ENCODE data around the gene MPND. TPM values are rescaled to one million over a fixed set of nuclear protein-coding genes. Genes with fewer than 3 reads are reported as not detected.

Gene MPND
- total RNA-seq, 1 experiment from 2014 or later = 37.0 TPM

DNA sequence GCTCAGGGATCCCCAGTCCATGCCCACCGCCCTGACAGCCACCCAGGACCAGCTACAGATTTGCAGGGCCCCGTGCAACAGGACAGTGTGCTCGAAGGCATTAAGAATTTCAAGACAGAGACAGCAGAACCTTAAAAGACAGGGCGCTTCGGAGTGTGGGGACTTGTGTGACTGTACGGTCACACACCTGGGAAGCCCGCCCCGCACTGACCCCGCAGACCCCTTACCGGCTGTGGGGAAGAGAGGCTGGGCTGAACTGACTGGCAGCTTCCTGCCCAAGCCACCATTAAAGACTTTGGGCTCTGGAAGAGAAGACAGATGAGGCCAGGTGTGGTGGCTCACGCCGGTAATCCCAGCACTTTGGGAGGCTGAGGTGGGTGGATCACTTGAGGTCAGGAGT lies 19.1 kb upstream of the MPND start:
- Histone ChIP-seq H3K9me3 (ENCODE audit: control insufficient read depth, low read depth, low read length) (no peaks in the 10 kb centered on the region), H2BK20ac (ENCODE audit: low read depth, low read length, poor library complexity, severe bottlenecking) (no peak overlapping the region), H4K20me1 (ENCODE audit: control insufficient read depth, insufficient read depth, insufficient read length) (no peaks in the 10 kb centered on the region), H4K91ac (ENCODE audit: insufficient read length, low read depth, low read length) (no peak overlapping the region), H3K79me1 (ENCODE audit: insufficient read depth, low read depth, low read length, poor library complexity, severe bottlenecking) (no peaks in the 10 kb centered on the region), H3K56ac (ENCODE audit: insufficient read length, low read depth, low read length) (no peak overlapping the region), H3K23ac (ENCODE audit: insufficient read length, low read depth, low read length) (no peak overlapping the region), H3K27me3 (ENCODE audit: insufficient read depth, low read length) (no peaks in the 10 kb centered on the region), H3K9ac (ENCODE audit: extremely low read depth, insufficient read length, low read length) (no peak overlapping the region), H3K14ac (ENCODE audit: insufficient read depth, low read length) (no peak overlapping the region), H3K18ac (ENCODE audit: insufficient read length, low read depth, low read length) (no peak overlapping the region), H2BK5ac (ENCODE audit: insufficient read length, low read length) (no peak overlapping the region), H3K27ac (ENCODE audit: insufficient read length, low read depth, low read length) (no peak overlapping the region), H3K23me2 (ENCODE audit: insufficient read length, low read depth, low read length, poor library complexity, severe bottlenecking) (peaks cover 9% of the 10 kb centered on the region), H2BK120ac (ENCODE audit: low read depth, low read length, poor library complexity, severe bottlenecking) (no peak overlapping the region), H2AK5ac (ENCODE audit: insufficient read length, low read length) (no peak overlapping the region), H3T11ph (ENCODE audit: low read length) (no peak overlapping the region), H2BK12ac (ENCODE audit: insufficient read length, low read depth, low read length) (no peak overlapping the region), H4K5ac (ENCODE audit: insufficient read length, low read depth, low read length) (no peak overlapping the region), H3K4me1 (ENCODE audit: insufficient read depth, low read length) (peaks cover 2% of the 10 kb centered on the region; the same call in 1 of the 2 replicates), H2AFZ (ENCODE audit: low read length) (no peak overlapping the region), H3K79me2 (ENCODE audit: insufficient read depth, low read length) (no peaks in the 10 kb centered on the region), H3K4me2 (ENCODE audit: insufficient read depth, insufficient read length, low read length) (no peak overlapping the region), H4K8ac (replicated peaks; ENCODE audit: insufficient read length, low read depth, low read length) (no peak overlapping the region), H2BK15ac (ENCODE audit: low read depth, low read length) (no peak overlapping the region), H3K4ac (ENCODE audit: low read depth, low read length) (no peak overlapping the region)
- WGBS (ENCODE audit: extremely low coverage, insufficient read length, low lambda C conversion rate) = no CpG with 5 or more reads among the region's 12 CpGs
- Mint-ChIP-seq H3K27ac (no peak overlapping the region), H3K27me3 (ENCODE audit: low read depth) (peaks cover 2% of the 10 kb centered on the region; the same call in 1 of the 2 replicates), H3K4me1 (peaks cover 10 to 12% of the 10 kb centered on the region in 2 experiments), H3K9me3 (peaks cover 18 to 22% of the 10 kb centered on the region in 2 experiments), H3K4me3 (no peak overlapping the region; a peak in 1 of 5 replicates), H3K36me3 (ENCODE audit: insufficient read depth in 1 of 3, low read depth in 3 of 3) (peaks cover 25 to 43% (median 27%) of the 10 kb centered on the region in 3 experiments)
- TF ChIP-seq CTCF (conservative IDR thresholded peaks at IDR 0.05) = no peak
- no peak for DNase-seq

Data from H9 (cell line).